HG03575 (cell line): ENCODE results near the gene PTPN1.
"Not testable (repeated sequence)": the region's sequence is repeated elsewhere in the genome, so short reads cannot be mapped to it uniquely, and the experiment has no call there.

Experiments
- ATAC-seq: cut with Tn5 transposase; IDR thresholded peaks from one replicate; pipeline ENCODE4 v1.9.1; 2021; ENCODE audit not compliant: unreplicated experiment, insufficient number of reproducible peaks, low FRiP score; ENCODE audit errors: extremely low read depth

The PTPN1 gene

GRCh38 chr20:50615407-50615806 lies 105.2 kb downstream of the PTPN1 start:
- ATAC-seq: no peak

- ATAC-seq: no peak
These were observed 106.8 kb downstream of the PTPN1 start for GRCh38 chr20:50617022-50617421.

- no peak for ATAC-seq
These were observed 108.4 kb downstream of the PTPN1 start for GRCh38 chr20:50618537-50618936.

- ATAC-seq: not testable (repeated sequence)
These were observed 110.3 kb downstream of the PTPN1 start for GRCh38 chr20:50620459-50620858.

- no peak for ATAC-seq
These were observed 111.0 kb downstream of the PTPN1 start for GRCh38 chr20:50621068-50621665.

- ATAC-seq: no peak
These were observed 114.3 kb downstream of the PTPN1 start for GRCh38 chr20:50624351-50625016.

- ATAC-seq: no peak
These were observed 115.9 kb downstream of the PTPN1 start for GRCh38 chr20:50625986-50626677.

GRCh38 chr20:50627747-50628146 lies 117.6 kb downstream of the PTPN1 start:
- no peak for ATAC-seq

GRCh38 chr20:50628332-50628731 lies 118.1 kb downstream of the PTPN1 start:
- ATAC-seq: no peak

GRCh38 chr20:50628853-50629669 lies 118.9 kb downstream of the PTPN1 start:
- no peak for ATAC-seq

- ATAC-seq: no peak
These were observed 119.5 kb downstream of the PTPN1 start for GRCh38 chr20:50629670-50630045.

- no peak for ATAC-seq
These were observed 120.5 kb downstream of the PTPN1 start for GRCh38 chr20:50630578-50631263.

GRCh38 chr20:50632236-50632635 lies 122.1 kb downstream of the PTPN1 start:
- ATAC-seq: no peak

- no peak for ATAC-seq
These were observed 122.5 kb downstream of the PTPN1 start for GRCh38 chr20:50632701-50633100.

- no peak for ATAC-seq
These were observed 123.2 kb downstream of the PTPN1 start for GRCh38 chr20:50633361-50633760.

GRCh38 chr20:50634191-50634590 lies 124.0 kb downstream of the PTPN1 start:
- ATAC-seq: no peak
